HG03439 (cell line): Measurements from ENCODE around the gene TRIM50.
"Not testable (repeated sequence)": the region's sequence is repeated elsewhere in the genome, so short reads cannot be mapped to it uniquely, and the experiment has no call there.

ENCODE experiments used
- ATAC-seq: cut with Tn5 transposase; IDR thresholded peaks from one replicate; pipeline ENCODE4 v1.9.1; 2021; ENCODE audit warnings: mild to moderate bottlenecking, moderate library complexity; ENCODE audit not compliant: unreplicated experiment

TRIM50 gene

DNA sequence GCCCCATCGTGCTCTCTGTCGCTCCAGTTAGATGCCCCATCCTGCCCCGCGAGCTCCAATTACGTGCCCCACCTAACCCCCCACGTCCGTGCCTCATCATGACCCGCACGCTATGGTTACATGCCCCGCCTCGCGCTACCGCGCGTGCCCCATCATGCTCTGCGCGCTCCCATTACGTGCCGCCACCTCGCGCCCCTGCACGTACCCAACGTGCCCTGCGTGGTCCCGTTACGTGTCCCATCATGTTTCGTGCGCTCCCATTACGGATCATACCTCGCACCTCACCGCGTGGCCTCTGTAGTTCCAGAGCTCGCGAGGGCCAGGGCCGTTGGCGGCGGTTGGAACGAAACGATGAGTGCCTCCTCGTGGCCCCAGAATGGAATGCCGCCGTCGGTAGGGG lies at the start of gene TRIM50, which contains the start of gene FKBP6:
TRIM50 (minus strand) TSS at position 161 of the 400 bp plus-strand sequence. CDS start 3,295 bp downstream, outside the sequence.
FKBP6 (plus strand) TSS at position 240 of the 400 bp plus-strand sequence. CDS start 268 bp downstream, outside the sequence.
- not testable (repeated sequence) for ATAC-seq

DNA sequence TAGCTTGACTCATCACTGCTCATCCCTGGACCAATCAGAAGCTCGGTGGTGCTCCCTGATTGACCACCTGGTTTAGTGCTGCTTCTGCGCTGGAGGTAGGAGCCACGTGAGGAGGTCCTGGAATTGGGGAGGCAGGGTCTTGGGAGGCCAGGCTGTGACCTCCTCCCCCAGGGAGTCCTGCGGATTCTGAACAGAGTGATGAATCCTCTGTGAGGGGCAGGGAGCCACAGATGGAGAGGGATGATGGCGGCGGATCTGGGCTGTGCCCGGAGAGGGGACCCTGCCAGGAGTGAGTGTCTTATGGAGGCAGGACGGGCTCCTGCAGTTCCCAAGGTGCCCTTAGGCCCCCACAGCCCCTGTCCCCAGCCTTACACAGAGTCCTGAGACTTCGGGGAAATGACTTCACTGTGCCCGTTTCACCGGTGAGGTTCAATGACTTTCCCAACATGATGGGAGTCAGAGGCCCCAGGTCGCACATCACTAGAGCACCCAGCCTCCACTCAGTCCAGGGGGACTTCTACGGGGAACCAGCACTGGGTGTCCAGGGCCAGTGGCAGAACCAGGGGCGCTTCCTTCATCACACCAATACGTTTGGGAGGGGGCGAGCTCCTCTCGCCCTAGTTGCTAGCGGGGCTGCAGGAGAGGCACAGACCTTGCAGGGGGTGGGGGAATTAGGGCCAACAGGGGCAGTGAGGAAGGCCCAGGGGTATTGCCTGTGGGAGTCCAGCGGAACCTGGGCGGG lies 49.0 kb upstream of the TRIM50 start:
- ATAC-seq = no peak

DNA sequence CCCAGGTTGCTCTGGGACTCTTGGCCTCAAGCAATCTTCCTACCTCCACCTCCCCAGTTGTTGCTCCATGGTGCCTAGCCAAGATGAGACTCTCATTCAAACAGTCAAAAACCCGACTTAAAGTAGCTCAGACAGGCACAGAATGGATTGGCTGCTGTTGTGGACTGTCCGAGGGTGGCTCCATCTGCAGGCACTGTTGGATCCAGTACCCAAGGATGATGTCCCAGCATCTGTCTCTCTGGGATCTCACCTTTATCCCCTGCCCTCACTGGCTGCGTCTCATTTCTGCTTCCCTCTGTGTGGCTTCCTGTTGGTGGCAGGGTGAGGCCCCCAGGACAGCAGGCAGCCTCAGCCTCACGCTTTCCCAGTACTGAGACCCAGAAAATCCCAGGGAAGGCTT lies 48.4 kb upstream of the TRIM50 start:
- not testable (repeated sequence) for ATAC-seq

DNA sequence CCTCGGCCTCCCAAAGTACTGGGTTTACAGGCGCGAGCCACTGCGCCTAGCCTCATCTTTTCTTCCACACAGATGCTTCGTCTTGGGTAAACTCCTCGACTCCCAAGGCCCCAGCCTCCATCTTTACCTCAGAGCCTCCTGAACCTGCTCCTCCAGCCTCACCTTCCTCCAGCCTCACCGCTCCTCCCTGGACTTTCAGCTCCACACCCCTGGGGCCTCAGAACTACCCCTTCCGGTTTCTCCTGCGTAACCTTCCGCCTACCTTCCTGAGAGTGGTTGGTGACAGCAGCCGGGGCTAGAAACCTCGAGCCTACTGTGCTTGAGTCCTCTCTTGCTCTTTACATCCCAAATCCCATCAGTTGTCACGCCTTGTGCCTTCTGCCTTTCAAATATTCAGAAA lies 45.9 kb upstream of the TRIM50 start:
- no peak for ATAC-seq

DNA sequence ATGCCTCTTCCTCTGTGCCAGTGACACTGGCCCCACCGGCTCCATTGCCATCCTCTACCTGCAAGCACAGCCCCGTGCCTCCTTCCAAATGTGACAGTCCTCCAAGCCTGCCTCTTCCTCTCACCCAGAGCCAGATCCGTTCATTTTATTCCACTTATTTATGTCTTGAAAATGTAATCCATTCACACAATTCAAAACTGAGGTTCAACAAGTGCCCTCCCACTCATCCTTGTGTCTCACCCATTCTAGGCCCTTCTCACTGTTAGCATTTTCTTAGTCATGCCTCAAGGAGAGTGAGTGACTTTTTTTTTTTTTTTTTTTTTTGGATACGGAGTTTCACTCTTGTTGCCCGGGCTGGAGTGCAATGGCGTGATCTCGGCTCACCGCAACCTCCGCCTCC lies 41.7 kb upstream of the TRIM50 start:
- ATAC-seq = no peak

DNA sequence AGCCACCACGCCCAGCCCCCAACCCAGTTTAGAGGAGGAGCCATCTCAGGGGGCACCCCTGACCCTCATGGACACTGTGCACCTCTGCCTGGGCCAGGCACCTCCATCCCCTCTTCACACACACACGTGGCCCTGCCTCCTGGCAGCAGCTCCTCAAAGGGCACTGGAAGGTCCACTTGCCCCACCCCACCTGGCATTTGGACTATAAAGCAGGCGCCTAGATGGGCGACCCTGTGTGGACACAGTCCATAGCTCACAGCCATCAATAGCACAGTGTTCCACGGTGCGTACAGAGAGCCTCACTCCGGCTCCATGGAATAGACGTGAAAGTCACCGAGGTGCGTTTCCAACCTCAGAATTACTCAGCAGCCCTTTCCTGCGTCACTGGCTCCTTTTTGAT lies 41.1 kb upstream of the TRIM50 start:
- no peak for ATAC-seq

DNA sequence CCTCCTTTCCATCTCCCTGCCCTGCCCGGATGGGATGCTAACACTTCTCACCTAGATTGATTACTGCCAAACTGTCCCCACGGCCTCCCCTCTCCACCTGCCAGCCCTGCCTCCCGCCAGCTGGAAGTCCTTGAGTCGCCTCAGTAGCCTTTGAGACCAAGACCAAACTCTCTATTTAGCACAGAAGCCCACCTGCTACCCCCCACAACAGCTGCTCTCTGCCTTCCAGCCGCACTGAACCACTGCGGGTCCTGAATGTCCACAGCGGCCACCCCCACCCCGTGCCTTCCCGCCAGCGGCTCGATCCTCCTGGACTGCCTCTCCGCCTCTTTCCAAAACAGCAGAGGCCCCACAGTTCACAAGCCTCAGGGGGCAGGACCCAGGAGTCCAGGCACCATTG lies 39.1 kb upstream of the TRIM50 start:
- no peak for ATAC-seq

DNA sequence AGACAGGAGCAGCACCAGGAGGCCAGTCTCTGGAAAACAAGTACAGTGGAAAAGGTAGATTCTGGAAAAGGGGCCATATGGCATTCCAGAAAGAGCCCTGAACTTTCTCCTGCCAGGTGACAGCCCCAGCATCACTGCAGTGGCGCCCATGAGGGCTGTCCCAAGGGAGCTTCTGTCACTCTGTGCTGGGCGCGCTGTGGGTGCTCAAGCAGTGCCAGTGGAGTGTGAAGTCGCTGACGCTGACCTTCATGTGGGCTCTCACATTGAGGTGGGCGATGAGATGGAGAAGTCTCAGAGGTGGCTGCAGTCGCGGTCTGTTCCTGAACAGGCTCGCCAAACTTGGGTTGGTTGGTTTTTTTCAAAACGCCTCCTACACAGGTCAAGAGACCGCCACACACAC lies 38.2 kb upstream of the TRIM50 start:
- no peak for ATAC-seq

DNA sequence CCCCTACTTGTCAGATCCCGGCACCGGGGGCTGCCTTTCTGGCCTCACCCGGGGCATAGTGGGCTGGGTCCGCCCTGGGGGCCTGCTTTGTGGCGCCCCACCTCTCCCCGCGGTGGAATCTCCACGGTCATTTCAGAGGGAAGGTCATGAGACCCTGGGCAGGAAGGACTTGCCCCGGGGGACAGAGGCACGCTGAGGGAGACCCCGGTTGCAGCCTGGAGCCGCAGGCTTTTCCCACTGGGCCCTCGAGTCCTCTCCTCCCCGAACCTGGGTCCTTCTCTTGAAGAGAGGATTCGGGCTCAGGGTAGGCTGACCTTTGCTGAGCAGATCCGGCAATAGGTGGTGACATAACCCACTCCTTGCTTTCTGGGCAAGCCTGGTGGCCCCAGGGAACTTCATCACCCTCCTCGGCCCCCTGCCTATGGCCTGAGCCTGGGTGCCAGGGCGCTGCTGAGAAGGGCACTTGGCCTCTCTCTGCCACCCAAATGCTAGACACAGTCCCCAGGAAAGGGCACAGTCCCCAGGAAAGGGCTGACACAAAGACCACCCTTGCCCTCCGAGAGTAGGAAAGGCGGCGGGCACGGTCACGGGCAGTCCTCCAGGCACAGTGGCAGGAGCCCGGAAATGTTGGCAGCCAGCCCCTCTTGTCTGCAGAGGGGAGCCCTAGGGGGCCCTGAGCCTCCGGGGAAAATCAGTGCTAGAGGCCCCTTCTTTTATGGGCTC lies 36.3 kb upstream of the TRIM50 start:
- ATAC-seq = no peak

DNA sequence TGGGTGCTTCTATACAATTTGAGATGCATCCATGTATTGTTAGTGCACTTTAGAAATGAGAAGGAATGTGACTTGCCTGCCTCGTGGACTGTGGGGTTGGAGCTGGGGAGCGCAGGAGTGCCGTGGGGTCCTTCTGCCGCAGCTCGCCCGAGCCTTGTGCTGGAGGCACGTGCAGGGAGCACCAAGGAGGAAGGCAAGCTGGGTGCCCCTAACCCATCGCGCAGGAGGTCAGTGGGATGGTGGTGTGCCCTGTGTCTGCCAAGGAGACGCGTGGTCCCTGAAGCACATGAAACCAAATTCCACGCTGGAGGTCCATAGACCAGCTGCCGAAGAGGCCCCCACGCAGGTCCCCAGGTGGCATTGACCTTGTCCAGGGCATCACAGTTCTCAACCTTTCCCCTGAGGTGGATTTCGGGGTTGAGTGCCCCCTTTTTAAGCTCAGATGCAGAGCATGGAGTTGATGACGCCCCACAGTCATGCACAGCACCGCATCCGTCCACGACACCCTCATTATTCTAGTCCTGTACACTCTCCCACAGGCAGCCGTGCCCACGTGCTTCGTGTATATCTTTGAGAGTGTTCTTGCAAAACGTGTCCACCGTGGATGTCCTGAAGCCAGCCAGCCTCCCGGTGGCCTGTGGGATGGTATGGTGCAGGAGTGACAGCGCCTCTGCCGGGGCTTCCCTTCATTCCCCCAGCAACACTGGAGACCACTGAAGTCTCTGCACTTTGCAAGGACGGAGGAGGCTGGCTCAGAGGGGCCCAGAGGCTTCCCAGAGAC lies 35.5 kb upstream of the TRIM50 start:
- no peak for ATAC-seq

DNA sequence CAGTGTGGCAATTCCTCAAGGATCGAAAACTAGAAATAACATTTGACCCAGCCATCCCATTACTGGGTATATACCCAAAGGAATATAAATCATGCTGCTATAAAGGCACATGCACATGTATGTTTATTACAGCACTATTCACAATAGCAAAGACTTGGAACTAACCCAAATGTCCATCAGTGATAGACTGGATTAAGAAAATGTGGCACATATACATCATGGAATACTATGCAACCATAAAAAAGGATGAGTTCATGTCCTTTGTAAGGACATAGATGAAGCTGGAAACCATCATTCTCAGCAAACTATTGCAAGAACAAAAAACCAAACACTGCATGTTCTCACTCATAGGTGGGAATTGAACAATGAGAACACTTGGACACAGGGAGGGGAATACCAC lies 32.7 kb upstream of the TRIM50 start:
- not testable (repeated sequence) for ATAC-seq

DNA sequence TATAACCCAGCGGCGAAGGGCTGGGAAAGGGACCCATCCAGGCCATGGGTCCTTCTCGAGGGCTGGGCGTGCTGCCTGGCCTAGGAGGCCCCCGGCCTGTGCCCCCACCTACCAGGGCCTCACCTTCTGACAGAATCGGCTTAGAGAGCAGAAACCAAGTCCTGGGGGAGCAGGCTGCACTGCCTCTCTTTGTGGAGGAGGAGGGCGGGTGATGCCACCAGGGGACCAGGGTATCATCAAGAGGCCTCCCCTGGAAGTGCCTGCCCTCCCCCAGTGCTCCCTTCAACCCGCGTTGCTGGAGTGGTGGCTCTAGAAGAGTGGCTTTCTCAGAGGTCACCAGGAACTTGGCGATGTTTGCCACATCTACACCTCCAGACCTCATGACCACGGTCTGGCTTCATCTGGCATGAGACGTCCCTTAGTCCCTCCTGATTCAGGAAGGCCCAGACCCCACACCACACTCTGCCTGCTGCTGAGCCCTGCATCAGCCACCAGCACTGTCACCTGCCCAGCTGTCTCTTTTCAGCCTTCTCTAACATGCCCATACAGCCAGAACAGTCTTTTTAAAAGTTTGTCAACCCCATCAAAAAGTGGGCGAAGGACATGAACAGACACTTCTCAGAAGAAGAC lies 32.0 kb upstream of the TRIM50 start:
- ATAC-seq = no peak

DNA sequence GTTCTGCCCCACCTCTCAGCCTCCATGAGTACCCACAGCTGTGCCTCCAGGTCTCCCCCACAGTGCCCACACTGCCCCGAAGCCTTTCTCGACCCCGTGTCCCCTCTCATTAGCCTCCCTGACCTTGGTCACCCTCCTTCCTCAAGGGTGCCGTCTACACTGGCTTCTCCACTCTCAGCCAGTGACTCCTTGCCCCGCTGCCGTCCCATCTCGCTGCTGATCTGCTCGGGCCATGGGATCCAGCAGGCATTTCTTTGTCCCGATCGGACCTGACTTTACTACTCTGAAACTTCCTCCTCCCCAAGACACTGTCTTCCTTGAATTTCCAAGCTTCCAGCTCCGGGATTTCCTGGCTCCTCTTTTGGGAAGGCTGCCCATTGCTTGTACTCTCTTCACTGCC lies 31.4 kb upstream of the TRIM50 start:
- no peak for ATAC-seq

DNA sequence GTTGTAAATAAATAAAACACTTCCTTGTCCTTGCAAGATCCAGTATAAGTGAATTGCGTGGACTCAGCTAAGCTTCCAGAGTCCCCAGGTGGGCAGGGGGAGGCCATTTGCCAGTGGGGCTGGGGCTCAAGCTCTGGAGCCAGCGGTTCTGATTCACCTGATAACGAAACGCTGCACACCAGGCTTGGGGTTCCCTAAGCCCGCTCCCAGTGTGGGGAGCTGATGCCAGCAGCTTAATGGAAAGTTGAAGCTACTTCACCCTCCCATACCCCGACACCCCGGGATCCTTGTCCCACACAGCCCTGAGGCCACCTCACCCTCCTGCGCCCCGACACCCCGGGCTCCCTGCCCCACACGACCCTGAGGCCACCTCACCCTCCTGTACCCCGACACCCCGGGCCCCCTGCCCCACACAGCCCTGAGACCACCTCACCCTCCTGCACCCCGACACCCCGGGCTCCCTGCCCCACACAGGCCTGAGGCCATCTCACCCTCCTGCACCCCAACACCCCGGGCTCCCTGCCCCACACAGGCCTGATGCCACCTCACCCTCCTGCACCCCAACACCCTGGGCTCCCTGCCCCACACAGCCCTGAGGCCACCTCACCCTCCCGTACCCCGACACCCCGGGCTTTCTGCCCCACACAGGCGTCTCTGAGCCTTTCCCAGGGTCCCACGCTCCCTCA lies 30.9 kb upstream of the TRIM50 start:
- no peak for ATAC-seq

DNA sequence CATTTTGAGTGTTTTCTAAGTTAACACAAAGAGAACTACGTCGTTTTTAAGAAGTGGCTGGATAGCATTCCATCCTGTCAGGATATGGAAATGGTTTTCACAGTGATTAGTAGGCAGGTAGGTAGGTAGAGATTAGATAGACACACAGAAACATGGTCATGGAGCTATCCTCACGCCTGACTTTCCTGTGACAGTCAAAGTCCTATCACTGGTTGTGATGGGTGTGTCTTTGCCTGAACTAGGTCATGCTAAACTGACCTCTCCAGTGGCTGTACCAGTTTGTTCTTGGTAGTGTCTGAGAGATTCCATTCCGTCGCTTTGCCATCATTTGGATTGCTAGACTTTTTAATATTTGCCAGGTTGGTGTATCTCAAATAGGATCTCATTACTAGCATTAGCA lies 28.3 kb upstream of the TRIM50 start:
- no peak for ATAC-seq

DNA sequence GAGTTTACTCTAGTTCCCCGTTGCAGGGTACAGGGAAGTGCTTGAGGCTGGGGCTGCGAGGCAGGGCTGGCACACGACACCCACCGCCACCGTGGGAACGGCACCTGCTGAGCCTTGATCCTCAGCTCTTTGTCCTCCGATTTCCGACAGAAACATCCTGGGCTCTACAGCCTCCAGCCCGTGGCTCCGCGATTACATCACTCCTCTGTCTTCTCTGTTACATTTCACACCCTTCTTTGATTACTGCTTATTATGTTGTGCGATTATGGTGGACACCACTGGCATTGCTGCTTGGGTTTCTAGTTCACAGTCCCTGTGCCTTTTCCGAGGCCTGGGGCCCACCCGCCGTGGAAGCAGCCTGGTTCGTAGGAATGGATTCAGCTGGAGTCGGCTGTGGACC lies 26.9 kb upstream of the TRIM50 start:
- no peak for ATAC-seq

DNA sequence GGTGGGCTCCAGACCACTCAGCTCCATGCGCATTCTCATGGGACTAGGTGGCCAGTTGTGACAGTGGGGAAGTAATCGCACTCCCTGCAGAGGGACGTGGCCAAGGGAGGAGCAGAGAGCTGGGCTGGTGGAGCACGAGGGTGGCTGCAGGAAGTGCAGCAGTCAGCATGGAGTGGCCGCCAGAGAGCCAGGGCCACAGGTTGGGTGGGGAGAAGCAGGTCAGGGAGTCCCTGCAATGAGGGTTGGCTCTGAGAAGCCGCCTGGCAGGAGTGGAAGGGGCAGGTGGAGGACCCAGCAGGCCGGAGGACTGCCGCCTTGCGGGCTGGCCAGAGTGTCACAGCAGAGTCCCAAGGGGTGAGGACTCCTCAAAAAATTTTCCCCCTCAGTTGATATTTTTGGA lies 26.3 kb upstream of the TRIM50 start:
- ATAC-seq = no peak

DNA sequence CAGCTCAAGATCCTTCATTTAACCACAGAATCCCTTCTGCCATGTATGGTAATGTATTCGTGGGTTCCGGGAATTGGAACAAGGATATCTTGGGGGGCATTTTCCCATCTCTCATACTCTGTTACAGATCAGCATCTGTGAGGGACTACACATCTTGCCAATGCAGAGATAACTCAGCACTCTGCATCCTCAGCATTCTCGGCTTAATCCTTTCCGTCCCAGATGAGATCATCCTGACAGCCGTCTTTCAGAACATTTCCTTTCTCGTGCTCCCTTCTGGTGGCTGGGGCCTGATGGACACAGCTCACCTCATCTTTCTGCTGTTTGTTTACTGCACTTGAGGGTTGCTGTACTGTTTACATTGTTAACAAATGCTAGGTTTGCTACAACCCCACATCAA lies 25.4 kb upstream of the TRIM50 start:
- no peak for ATAC-seq

DNA sequence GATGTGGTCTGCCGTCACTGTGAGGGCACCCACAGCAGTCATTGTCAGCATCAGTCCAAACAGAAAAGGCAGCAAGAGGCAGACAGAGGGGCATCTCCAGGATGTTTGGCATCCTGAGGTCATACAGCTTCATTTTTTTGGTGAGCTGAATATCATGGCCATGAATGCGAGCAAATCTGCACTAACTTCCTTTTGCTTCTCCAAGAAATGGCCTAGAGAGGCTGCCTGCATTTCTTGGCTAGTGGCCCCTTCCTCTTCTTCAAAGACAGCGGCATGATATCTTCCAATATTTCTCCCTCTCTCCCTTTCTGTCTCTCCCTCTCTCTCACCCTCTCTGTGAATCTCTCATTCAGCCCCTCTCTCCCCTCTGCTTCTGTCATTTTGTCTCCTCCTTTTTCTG lies 24.9 kb upstream of the TRIM50 start:
- ATAC-seq = no peak

DNA sequence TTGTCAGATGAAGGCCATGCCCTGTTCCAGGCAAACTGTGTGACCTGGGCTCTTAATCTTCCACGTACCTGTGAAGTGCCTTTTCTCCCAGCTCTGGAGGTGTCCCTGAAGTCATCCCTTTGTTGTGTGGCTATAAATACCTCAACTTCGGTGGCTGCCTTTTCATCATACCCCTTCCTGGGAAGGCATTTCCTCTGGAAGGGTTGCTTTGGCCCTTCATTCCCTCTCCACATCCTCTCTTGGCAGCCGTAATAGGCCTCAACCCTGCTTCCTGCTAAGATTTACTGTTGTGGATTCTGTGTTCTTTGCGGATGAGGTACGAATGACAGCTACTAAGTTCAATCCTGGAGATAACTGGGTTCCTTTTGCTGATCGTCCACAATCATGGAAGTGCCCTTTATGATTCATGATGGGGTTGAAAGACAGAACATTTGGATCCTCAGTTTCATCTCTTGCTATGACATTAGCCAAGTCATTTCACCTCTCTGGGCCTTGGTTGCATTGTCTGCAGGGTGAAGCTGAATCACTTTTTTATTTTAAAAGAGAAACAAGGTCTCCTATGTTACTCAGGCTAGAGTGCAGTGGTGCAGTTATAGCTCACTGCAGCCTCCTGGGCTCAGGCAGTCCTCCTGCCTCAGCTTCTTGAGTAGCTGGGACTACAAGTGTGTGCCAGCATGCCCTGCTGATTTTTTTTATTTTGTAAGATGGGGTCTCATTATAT lies 23.7 kb upstream of the TRIM50 start:
- no peak for ATAC-seq
